Activated CD4-positive, alpha-beta T cell treated with anti-CD3 and anti-CD28 coated beads for 48 hours (primary cell): ENCODE results near the gene COL9A3.

ENCODE experiments used
- DNase-seq: peaks from one replicate; pipeline ENCODE4 v3.0.0-alpha.2; 2020

Gene COL9A3

DNA sequence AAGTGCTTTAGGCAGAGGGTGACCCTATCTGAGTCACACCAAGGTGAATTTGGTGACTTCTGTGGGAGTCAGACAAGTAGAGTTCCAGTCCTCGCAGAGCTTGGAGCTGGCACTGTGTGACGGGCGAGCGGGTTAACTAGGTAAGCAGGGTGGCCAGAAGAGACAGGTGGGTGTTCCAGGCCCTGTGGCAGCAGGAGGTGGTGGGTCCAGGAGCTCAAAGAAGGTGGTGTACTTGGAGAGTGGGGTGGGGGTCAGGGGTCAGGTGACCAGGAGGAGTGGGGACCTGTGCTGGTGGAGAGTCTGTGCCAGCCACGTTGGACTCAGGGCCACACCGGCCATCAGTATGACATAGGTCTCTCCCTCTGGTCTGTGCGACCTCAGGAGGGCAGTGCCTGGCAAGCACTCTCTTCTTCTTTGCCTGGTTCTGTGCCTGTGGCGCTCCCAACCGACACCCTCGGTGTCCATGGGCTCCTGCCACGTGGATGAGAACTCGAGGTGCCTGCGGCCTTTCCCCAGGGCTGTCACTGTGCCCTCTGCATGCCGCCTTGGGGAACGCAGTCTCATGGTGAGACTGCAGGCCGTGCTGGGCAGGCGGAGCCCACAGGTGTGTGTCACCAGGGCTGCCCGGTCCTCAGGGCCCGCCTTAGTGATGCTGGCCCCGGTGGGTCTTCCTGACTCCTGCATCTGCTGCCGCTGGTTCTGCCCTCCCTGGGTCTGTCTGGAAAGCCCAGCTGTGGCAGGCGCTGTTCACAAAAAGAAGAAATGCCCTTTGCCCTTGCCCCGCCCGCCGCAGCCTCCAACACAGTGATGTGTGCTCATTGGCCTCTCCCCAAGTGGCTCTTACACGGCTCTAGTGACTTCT, 18.9 kb upstream of the COL9A3 start:
- DNase-seq = no peak

DNA sequence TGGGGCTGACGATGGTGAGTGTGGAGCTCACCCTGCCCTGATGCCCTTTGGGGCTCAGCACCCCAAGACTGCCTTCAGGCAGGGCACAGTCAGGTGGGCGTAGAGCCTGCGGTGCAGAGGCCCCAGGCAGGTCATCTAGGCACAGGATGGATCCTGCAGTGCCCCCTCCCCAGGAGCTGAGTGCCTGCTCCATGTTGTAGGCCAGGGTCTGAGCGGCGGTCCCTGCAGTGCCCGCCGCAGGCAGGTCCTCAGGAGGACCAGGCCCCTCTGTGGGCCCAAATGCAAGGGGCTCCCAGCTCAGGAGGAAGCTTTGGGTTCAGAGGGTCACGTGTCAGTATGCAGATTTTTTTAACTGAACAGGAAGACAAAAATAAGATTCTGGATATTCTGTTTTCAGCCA, 17.8 kb upstream of the COL9A3 start:
- no peak for DNase-seq

DNA sequence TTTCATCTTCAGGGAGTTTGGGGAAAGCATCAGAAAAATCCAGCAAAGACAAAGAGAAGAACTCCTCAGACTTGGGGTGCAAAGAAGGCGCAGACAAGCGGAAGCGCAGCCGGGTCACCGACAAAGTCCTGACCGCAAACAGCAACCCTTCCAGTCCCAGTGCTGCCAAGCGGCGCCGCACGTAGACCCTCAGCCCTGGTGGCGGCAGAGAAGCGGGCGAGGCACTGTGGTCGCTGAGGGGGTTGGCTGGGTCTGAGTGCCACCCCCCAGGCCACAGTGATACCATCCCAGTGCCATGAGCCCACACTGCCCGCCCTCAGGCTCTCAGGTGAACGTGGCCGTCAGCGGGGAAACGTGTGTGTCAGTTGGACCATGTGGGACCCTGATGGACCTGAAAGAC, 17.4 kb upstream of the COL9A3 start:
- no peak for DNase-seq

DNA sequence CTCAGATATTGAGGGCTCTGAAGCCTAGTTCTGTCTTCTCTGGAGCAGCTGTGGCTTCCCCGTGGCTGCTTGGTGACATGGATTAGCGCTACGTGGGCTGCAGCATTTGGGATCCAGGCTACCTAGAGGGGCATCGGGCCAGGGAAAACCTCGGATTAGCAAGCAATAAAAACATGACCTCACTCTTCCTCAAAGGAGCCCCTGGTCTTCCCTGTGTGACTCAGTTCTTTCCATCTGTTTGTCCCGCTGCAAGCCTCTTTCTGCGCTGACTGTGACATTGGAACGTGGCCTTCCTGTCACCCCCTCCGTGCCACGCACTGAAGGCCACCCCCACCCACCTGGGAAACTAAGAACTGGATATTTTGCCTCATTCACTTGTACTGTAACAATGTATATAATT, 17.0 kb upstream of the COL9A3 start:
- DNase-seq = no peak

DNA sequence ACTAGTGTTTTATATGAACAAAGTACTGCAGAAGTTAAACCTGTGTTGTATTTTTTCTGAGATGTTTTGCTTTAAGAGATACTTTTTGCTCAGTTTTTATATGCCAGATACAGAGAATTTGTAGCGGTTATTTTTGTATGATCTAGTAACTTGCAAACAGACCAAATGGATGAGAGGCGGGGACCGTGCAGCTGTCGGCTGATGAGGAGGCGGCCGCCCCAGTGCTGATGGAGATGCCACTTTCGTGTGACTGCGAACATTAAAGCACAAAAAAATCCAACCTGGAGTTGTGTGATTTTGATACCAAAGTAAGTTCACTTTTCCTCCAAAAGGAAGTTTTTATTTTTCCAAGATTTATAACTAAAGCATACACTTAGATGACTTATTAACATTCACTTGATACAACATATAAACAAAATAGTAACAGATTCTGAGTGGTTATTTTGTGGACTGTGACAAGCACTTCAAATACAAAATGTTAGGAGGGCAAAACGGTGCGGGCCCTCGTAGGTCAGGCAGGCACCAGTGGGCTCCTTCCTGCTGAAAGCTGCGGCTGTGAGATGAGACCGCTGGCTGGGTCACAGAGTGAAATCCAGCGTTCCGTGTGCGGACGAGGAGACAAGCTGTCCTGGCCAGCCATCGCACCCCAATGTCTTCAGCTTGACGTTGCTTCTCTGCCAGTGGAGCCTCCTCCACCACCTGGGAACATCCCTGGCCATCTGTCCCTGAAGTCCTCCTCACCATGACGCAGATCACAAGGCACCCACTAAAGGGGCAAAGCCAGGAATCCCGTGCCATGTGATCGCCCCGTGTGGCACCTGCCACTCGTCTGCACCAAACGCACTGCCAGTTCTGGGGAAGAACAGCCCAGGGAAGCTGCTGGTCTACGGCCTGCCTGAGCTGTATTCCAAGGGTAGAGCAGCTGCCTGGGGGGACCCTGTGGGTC, 16.3 kb upstream of the COL9A3 start:
- DNase-seq = no peak

DNA sequence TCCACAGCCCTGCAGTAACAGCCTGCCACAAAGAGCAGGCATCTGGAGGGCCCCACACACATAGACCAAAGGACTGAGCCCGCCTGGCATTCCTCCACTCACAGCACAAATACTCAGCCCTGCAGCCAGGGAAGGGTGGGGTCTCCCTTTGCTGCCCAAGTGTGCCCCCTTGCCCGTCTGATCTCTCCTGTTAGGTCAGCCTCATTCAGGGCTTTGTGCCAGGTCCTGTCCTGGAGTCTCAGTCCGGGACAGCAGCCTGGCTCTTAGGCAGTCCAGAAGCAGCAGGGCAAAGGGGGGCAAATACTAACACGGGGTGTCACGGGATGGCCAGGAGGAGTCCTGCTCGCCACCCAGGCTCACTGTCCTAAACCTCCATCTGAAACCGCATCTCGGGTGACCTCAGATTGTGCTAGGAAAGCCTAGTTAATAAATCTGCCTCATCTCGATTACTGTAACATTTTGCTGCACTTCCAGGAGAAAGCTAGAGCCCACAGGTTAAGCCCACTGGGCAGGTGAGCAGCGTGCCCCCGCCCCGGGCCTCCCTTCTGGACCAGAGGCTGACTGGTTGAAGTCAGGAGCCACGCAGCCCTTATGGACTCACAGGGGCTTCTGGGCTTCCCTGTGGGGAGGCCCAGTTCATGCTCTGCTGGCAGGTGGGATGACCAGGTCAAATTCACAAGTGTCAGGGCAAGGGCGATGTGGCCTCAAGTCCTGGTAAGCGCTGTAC, 15.4 kb upstream of the COL9A3 start:
- DNase-seq = no peak

DNA sequence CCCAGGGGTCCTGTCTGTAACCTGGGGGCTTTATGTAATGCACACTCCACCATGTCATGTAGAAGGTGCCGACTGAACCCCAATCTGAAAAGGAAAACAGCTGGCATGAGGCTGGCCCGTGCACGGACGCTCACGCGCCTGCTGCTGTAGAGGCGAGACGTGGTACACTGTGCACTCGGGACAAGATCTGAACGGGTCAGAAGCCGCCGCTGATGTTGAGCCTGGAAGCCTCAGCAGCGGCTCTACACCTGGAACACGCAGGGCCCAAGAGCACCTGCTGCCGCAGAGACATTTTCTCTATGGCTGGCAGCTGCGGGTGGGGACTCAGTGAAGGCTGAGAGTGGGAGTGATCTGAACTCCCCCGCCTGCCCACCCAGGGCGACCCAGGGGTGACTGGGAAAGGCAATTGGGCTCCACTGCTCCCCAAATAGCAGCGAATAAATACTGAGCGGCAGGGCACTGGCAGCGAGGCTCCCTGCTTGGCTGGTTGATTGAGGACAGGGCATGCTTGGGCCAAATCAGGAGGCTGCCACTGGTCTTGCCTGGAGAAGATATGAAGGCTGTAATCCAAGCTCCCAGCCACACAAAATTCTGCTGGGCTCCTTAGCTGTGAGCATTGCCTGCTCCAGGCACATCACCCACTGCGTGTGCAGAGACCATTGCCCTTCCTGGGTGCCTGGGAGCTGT, 14.7 kb upstream of the COL9A3 start:
- no peak for DNase-seq

DNA sequence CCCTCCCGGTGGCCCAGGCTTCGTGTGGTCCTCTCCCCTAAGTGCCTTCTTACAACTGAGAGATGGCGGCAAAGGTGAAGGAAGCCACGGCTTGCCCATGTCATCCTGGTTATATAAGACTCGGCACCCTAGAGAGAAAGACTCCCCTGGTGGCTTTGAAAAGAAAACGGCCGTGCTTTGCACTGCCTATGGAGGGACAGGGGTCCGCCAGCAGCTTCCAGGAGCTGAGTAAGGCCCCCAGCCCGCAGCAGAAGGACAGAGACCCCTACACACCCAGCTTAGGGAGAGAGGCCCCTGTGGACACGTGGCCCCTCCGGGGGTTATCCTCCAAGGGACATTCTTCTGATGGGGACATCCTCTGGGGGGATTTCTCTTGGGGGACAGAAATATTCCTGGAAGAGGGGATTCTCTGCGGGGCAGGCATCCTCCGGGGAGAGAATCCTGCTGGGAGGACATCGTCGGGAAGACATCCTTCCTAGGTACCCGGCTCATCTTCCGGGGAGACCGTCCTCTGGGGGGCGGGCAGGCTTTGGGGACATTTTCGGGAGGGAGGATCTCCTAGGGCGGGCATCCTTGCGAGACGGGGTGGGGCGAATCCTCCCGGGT, 12.7 kb upstream of the COL9A3 start:
- no peak for DNase-seq

DNA sequence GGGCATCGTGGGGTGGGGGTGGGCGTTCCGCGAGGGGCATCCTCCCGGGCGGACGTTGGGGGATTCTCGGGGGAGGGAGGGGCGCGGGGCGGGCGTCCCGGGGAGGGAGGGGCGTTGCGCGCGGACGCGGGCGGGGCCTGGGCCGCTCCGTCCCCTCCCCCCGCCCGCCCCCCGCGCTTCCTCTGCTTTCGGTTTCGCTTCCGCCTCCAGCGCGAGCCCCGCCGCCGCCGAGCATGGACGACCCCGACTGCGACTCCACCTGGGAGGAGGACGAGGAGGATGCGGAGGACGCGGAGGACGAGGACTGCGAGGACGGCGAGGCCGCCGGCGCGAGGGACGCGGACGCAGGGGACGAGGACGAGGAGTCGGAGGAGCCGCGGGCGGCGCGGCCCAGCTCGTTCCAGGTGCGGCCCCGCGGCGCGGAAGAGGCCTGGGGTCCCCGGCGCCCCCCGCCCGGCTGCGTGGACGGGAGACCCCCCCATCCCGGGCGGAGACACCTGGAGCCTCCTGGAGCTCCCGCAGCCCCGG, 12.2 kb upstream of the COL9A3 start, which contains the start of gene OGFR:
Gene OGFR, plus strand, starts transcription at position 209 of the 528 bp plus-strand sequence. Its CDS starts 25 bp downstream, at position 234.
- DNase-seq = peak; percentile 70

DNA sequence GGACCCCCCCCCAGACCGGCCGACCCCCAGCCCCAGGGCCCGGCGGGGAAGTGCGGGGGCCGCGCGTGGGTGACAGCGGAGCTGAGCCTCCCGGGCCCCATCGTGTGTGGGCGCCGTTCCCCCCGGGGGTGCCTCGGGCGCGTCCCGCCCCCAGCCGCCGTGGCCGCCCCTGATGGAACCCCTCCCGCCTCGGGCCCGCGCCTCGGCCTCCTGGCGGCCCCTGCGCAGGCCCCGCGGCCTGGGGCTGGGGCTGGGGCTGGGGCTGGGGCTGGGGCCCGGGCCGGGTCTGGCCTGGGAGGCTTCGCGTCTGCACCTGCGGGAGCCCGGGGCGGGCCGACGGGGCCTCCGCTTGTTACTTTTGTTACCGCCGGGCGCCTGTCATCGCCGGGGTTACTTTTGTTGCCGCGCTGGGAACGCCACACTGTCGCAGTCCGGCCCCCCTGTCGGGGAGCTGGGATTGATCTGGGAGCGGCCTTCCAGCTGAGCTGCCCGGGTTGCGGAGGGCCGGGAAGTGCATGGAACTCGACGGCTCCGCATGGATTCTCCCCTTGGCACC, 11.6 kb upstream of the COL9A3 start:
- DNase-seq = peak; percentile 57

DNA sequence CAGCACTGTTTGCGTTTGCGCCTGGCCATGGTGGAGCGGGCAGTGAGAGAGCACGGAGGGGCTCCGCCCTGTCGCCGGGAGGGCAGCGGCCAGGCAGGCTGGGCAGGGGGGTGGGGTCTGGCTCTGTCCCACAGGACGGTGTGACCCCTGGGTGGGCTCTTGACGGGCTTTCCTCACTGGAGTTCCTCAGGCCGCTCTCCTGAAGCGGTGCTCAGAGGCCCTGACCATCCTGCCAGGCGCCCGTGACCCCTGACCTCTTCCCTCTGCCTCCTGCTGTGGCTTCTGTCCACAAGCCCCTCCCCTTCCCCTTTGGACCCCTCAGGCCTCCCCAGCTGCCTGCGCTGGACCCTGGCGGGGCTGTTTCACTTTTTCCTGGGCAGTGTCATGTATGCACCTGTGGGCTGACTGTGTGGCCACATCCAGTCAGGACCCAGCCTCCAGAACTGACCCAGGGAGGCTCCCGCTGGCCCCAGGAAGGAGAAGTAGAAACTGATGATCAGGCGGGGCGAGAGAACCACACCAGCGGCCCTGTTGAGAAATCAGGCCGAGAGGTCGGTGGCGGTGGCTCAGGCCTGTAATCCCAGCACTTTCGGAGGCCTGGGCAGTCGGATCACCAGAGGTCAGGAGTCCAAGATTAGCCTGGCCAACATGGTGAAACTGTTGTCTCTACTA, 11.0 kb upstream of the COL9A3 start:
- no peak for DNase-seq

DNA sequence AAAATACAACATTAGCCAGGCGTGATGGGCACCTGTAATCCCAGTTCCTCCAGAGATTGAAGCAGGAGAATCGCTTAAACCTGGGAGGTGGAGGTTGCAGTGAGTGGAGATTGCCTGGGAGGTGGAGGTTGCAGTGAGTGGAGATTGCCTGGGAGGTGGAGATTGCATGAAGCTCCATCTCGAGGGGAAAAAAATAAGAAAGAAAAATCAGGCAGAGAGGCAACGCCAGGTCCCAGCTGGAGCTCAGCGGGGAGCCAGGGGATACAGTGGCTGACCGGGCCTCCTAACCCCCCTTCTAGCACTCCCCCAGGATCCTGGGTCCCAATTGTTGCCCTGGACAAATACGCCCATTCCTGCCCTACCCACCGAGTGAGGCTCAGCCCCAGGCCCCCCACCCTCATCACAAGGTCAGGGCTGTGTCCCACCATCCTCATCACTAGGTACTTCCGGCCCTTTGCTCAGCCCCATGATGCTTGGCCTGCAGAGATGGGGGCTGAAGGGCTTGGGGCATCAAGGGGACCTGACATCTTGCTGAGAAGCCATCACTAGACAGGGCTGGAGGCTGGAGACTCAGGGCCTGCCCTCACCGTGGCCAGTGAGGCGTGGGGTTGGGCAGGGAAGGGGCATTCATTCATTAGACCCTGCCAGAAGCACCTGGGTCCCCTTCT, 10.3 kb upstream of the COL9A3 start:
- no peak for DNase-seq

DNA sequence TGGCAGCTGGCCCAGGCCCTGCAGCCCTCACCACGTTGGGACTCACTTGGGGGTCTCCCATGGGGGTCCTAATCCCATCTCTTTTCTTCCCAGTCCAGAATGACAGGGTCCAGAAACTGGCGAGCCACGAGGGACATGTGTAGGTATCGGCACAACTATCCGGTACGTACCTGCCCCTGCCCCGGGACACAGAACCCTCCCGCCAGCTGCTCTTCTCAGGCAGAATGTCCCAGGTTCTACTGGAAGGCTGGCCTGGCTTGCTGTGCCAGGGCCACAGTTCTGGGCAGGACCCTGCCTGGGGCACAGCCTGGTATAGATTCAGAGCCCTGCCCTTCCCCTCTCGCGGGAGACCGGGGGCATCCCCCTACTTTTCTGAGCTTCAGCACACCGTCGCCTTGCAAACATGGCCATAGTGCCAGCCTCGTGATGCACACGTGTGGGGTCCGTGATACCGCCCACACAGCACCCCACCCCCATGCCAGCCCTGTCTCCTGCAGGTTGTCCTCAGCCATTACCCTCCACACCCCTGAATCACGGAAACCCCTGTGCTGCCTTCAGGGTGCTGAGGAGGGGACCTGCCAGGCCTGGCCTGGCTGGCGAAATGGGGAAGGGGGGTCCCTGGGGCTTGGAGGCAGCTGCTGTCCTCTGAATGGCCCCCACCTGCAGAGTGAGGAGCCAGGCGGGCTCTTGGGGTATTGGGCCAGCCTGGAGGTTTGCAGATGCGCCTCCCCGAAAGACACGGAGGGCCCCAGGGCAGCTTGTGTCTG, 9.2 kb upstream of the COL9A3 start:
- DNase-seq = no peak

DNA sequence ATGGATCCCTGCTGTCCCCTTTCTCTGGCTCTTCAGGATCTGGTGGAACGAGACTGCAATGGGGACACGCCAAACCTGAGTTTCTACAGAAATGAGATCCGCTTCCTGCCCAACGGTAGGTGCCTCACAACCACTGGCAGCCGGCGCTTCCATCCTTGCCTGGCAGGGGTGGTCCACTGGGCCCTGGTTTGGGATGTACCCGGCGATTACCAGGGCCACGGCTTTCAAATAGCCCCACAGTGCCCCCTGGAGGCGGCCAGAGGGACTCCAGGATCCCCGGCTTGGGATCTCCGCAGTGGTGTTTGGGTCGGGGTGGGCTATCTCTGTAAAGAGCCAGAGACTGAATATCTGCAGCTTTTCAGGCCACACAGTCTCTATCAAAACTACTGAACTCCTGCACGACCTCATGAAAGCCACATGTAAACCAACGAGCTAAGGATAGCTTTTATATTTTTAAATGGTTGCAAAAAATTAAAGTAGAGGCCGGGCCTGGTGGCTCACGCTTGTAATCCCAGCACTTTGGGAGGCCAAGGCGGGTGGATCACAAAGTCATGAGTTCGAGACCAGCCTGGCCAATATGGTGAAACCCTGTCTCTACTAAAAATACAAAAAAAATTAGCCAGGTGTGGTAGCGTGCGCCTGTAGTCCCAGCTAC, 8.5 kb upstream of the COL9A3 start:
- DNase-seq = peak; percentile 81

DNA sequence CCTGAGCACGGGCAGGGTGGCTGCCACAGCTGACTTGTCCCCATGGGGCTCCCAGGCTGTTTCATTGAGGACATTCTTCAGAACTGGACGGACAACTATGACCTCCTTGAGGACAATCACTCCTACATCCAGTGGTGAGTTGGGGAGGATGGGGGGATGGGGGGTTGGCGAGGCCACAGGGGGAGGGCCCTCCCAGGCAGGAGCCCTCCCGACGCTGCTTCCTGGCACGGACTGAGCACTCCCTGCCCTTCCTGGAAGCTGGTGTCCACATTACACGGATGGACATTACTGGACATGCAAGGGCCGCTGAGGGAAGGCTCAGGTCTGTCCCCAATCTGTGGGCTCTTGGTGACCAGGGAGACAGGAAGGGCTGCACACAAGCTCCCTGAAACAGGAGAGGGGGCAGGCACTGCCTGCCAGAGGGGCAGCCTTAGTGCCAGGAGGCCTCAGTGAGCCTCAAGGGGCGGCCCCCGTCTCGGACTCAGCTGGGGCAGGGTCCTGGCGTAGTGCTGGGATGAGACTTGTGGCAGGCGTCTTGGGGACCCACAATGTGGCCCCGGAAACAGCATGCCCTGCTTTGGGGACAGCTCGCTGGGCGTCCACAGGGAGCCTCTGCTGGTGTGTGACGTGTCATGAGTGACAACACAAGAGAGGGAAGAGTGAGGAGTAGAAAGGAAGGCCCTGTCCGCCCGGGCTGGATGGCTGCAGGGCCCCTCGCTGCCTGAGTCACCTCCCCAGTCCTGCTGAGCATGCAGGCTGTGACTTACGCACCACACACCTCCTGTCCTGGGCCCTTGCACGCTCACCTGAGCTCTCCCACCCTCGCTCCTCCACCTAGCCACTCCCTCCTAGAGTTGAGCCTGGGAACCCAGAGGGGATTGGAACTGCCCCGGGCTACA, 7.1 kb upstream of the COL9A3 start:
- DNase-seq = no peak

DNA sequence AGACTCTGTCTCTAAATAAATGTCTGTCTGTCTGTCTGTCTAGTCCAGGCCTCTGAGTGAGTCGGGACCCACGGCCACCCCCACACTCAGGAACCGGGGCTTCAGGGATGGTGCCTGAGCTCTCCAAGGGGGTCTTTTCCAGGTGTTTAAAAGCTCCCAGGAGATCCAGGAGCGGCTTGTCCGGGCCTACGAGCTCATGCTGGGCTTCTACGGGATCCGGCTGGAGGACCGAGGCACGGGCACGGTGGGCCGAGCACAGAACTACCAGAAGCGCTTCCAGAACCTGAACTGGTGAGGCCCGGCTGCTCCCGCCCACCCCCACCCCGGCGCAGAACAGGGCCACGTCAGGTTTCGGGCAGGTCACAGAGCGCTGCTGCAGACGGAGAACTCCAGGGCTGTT, 5.5 kb upstream of the COL9A3 start:
- no peak for DNase-seq

DNA sequence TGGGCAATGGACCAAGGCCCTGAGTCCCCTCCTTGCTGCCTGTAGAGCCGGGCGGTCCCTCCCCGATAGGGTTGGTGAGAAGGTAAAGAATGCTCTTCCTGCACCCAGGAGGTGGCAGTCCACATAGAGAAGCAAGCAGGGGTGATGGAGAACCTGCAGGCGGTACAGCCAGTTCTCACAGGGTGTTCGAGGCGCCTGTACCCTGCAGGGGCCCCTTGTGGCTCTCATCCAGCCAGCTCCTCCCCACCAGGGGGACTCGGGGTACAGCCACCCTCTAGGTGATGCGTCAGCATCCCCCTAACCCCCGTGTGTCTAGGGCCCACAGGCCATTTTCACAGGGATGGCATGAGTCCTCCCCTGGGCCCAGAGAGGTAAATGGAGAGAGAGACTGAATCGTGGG, 5.1 kb upstream of the COL9A3 start:
- DNase-seq = no peak
